K562 (cell line): Measurements from ENCODE around the gene MAPT. TPM values are rescaled to one million over a fixed set of nuclear protein-coding genes. Genes with fewer than 3 reads are reported as not detected.

Experiments used
- BCL6 ChIP-seq: fragments of 250-450 bp; sonication (Bioruptor Pico); IDR thresholded peaks from 2 replicates; pipeline ENCODE4 v1.4.0; 2020
- CBFA2T2 ChIP-seq: fragments of 450-650 bp; conservative IDR thresholded peaks from 2 replicates; pipeline ENCODE4 v1.6.1; 2017; ENCODE audit warnings: mild to moderate bottlenecking
- EP300 ChIP-seq: IDR thresholded peaks from 2 replicates; pipeline ENCODE4 v1.6.1; 2012; ENCODE audit warnings: low read length, improper control_type of control experiment
- FOXA1 ChIP-seq: fragments of 450-650 bp; IDR thresholded peaks from 2 replicates; pipeline ENCODE4 v1.6.1; 2016; ENCODE audit warnings: mild to moderate bottlenecking, borderline replicate concordance
- HNRNPLL ChIP-seq: fragments of 200-400 bp; formaldehyde crosslinking; IDR thresholded peaks from 2 replicates; pipeline ENCODE4 v1.6.1; 2017; ENCODE audit warnings: low read length, low read depth, mild to moderate bottlenecking; ENCODE audit not compliant: poor library complexity, severe bottlenecking
- POLR2A ChIP-seq: fragments of 450-650 bp; conservative IDR thresholded peaks from 2 replicates; pipeline ENCODE4 v1.6.1; 2016
- RAD51 ChIP-seq: fragments of 450-650 bp; IDR thresholded peaks from 2 replicates; pipeline ENCODE4 v1.7.1; 2016; ENCODE audit warnings: low read depth, mild to moderate bottlenecking, borderline replicate concordance
- SIN3A ChIP-seq, 2 experiments: fragments of 150-350 bp in 1 of 2; IDR thresholded peaks; 2 replicates each; pipeline ENCODE4 v1.6.1; 2011 to 2016; ENCODE audit warnings: borderline replicate concordance in 2 of 2, low read depth in 2 of 2, low read length in 2 of 2, mild to moderate bottlenecking in 2 of 2, moderate library complexity in 2 of 2; ENCODE audit not compliant: control insufficient read depth in 1 of 2
- SMARCE1 ChIP-seq: fragments of 450-650 bp; IDR thresholded peaks from 2 replicates; pipeline ENCODE4 v1.7.1; 2016; ENCODE audit warnings: mild to moderate bottlenecking
- ZBTB8A ChIP-seq: fragments of 450-650 bp; IDR thresholded peaks from 2 replicates; pipeline ENCODE4 v1.6.1; 2018; ENCODE audit warnings: mild to moderate bottlenecking, moderate library complexity; ENCODE audit not compliant: partially characterized antibody
- ZNF3 ChIP-seq: fragments of 250-450 bp; sonication (Bioruptor Pico); IDR thresholded peaks from 2 replicates; pipeline ENCODE4 v1.5.0; 2021; ENCODE audit warnings: mild to moderate bottlenecking, moderate library complexity
- ZNF551 ChIP-seq: fragments of 250-450 bp; sonication (Bioruptor Pico); IDR thresholded peaks from 2 replicates; pipeline ENCODE4 v1.5.0; 2021; ENCODE audit warnings: mild to moderate bottlenecking, moderate library complexity
- ZSCAN32 ChIP-seq: fragments of 450-650 bp; formaldehyde crosslinking; IDR thresholded peaks from 2 replicates; pipeline ENCODE4 v1.4.0; 2020; ENCODE audit warnings: mild to moderate bottlenecking, moderate library complexity
- polyA plus RNA-seq, 8 experiments: library from polyadenylated mRNA; depleted of rRNA in 4 of 8; stranded (reverse) in 5 of 8; unstranded in 3 of 8; fragments of >200 nt; fragmentation: Nextera tagmentation in 2 of 8; fragmentation: Illumina TruSeq in 1 of 8; extraction: Ambion mirVana in 2 of 8; extraction: Trizol in 1 of 8; gene quantifications; 2 replicates each; pipeline versions ENCODE4 v1.2.1 to v1.2.3, GENCODE V29; 2011 to 2014; ENCODE audit warnings: inconsistent platforms in 1 of 8, missing spikeins in 1 of 8
- total RNA-seq, 7 experiments: library from RNA; depleted of rRNA in 6 of 7; stranded (reverse); fragments of >200 nt in 6 of 7; fragmentation: Illumina TruSeq in 2 of 7; extraction: Trizol in 2 of 7; gene quantifications; 2 replicates each; pipeline versions ENCODE4 v1.2.1 to v1.2.3, GENCODE V29; 2011 to 2021; ENCODE audit warnings: low replicate concordance in 1 of 7
- TF ChIP-seq, protein P1 (sequence below): fragments of 450-650 bp; IDR thresholded peaks from 2 replicates; pipeline ENCODE4 v1.6.1; 2014; ENCODE audit warnings: low read depth, mild to moderate bottlenecking, moderate library complexity, borderline replicate concordance
- TF ChIP-seq, protein P2 (sequence below), 2 experiments: fragments of 450-650 bp in 1 of 2; sonication (generic) in 1 of 2; formaldehyde crosslinking in 1 of 2; IDR thresholded peaks in 1 of 2; conservative IDR thresholded peaks in 1 of 2; 2 replicates each; pipeline versions ENCODE4 v1.6.1 to v1.8.1; 2016 to 2023; ENCODE audit warnings: mild to moderate bottlenecking in 2 of 2, moderate library complexity in 2 of 2, inconsistent platforms in 1 of 2, missing genetic modification reagents in 1 of 2
- TF ChIP-seq, protein P3 (sequence below): fragments of 450-650 bp; IDR thresholded peaks from 2 replicates; pipeline ENCODE4 v1.7.0; 2016; ENCODE audit warnings: borderline replicate concordance
- TF ChIP-seq, protein P4 (sequence below): fragments of 450-650 bp; IDR thresholded peaks from 2 replicates; pipeline ENCODE4 v1.6.1; 2016; ENCODE audit warnings: low read depth, mild to moderate bottlenecking, moderate library complexity
- TF ChIP-seq, protein P5 (sequence below), 2 experiments: fragments of 450-650 bp; IDR thresholded peaks; 2 replicates each; pipeline ENCODE4 v1.6.1; 2018; ENCODE audit warnings: mild to moderate bottlenecking in 2 of 2, low read depth in 1 of 2; ENCODE audit not compliant: partially characterized antibody in 2 of 2

The MAPT gene
- total and polyA plus RNA-seq, 9 of the 15 experiments (the other 6 are each of a cell fraction or from before 2014, with no cell fraction given), result 0.04 to 1.1 (median 0.36) TPM

DNA sequence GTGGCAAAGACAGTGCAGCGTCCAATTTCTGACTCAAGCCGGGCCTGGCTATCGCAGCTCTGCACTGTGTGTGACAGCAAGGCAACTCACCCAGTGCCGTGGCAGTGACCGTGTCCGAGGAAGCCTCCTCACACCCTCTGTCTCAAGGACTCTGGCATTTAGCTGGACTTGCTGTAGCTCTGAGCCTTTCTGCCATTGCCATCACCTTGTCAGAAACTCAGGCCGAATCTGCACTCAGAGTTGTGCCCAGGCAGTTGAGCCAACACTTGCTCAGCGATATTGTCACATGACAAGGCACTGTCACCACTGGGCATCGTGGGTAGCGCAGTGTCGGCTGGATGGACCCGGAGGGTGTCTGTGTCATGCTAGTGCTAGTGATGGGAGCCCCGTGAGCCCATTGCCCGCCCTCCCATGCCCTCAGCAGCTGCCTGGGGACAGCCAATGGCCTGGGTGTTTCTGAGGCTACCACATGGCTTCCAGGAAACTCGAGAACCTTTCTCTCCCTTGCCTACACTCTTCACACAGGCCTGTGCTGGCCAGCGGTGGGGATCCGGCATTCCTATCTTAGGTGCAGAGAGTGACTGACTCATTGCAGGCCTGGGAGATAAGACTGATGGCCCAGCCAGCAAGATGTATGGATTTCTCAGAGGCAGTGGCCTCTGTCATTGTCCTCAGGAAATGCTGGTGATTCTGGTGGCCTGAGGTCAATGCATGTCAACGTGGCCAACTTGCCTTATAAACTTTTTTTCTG, 82.6 kb downstream of the MAPT start (continued):
- TF ChIP-seq, protein P1, sequence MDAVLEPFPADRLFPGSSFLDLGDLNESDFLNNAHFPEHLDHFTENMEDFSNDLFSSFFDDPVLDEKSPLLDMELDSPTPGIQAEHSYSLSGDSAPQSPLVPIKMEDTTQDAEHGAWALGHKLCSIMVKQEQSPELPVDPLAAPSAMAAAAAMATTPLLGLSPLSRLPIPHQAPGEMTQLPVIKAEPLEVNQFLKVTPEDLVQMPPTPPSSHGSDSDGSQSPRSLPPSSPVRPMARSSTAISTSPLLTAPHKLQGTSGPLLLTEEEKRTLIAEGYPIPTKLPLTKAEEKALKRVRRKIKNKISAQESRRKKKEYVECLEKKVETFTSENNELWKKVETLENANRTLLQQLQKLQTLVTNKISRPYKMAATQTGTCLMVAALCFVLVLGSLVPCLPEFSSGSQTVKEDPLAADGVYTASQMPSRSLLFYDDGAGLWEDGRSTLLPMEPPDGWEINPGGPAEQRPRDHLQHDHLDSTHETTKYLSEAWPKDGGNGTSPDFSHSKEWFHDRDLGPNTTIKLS, result peak; percentile 85
- TF ChIP-seq HNRNPLL (no peak), ZNF3 (CRISPR knock-in tag) (no peak), FOXA1 (no peak), SMARCE1 (peak; percentile 97), ZSCAN32 (CRISPR knock-in tag) (no peak), CBFA2T2 (peak; percentile 86), RAD51 (peak; percentile 65; the same call in 1 of the 2 replicates), EP300 (peak; percentile 88), POLR2A (peak; percentile 51; the same call in 1 of the 2 replicates), BCL6 (0 out of 2 replicates have a peak, but pooled peaks have one; percentile 58), ZNF551 (no peak), ZBTB8A (no peak), SIN3A (IDR thresholded peaks at IDR 0.05; ENCODE audit: borderline replicate concordance in 2 of 2, control insufficient read depth in 1 of 2, low read depth in 2 of 2, low read length in 2 of 2) (0 out of 4 replicates have a peak, but pooled peaks of 1 of the 2 experiments have one; percentile 22)
- TF ChIP-seq, protein P2, sequence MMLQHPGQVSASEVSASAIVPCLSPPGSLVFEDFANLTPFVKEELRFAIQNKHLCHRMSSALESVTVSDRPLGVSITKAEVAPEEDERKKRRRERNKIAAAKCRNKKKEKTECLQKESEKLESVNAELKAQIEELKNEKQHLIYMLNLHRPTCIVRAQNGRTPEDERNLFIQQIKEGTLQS (IDR thresholded peaks at IDR 0.05), result peak; percentile 87
- TF ChIP-seq, protein P2 (CRISPR knock-in tag; conservative IDR thresholded peaks at IDR 0.05), result 0 out of 2 replicates have a peak, but pooled peaks have one; percentile 49
- TF ChIP-seq, protein P3, sequence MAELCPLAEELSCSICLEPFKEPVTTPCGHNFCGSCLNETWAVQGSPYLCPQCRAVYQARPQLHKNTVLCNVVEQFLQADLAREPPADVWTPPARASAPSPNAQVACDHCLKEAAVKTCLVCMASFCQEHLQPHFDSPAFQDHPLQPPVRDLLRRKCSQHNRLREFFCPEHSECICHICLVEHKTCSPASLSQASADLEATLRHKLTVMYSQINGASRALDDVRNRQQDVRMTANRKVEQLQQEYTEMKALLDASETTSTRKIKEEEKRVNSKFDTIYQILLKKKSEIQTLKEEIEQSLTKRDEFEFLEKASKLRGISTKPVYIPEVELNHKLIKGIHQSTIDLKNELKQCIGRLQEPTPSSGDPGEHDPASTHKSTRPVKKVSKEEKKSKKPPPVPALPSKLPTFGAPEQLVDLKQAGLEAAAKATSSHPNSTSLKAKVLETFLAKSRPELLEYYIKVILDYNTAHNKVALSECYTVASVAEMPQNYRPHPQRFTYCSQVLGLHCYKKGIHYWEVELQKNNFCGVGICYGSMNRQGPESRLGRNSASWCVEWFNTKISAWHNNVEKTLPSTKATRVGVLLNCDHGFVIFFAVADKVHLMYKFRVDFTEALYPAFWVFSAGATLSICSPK, result no peak
- TF ChIP-seq, protein P4, sequence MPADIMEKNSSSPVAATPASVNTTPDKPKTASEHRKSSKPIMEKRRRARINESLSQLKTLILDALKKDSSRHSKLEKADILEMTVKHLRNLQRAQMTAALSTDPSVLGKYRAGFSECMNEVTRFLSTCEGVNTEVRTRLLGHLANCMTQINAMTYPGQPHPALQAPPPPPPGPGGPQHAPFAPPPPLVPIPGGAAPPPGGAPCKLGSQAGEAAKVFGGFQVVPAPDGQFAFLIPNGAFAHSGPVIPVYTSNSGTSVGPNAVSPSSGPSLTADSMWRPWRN, result no peak
- TF ChIP-seq, protein P5, sequence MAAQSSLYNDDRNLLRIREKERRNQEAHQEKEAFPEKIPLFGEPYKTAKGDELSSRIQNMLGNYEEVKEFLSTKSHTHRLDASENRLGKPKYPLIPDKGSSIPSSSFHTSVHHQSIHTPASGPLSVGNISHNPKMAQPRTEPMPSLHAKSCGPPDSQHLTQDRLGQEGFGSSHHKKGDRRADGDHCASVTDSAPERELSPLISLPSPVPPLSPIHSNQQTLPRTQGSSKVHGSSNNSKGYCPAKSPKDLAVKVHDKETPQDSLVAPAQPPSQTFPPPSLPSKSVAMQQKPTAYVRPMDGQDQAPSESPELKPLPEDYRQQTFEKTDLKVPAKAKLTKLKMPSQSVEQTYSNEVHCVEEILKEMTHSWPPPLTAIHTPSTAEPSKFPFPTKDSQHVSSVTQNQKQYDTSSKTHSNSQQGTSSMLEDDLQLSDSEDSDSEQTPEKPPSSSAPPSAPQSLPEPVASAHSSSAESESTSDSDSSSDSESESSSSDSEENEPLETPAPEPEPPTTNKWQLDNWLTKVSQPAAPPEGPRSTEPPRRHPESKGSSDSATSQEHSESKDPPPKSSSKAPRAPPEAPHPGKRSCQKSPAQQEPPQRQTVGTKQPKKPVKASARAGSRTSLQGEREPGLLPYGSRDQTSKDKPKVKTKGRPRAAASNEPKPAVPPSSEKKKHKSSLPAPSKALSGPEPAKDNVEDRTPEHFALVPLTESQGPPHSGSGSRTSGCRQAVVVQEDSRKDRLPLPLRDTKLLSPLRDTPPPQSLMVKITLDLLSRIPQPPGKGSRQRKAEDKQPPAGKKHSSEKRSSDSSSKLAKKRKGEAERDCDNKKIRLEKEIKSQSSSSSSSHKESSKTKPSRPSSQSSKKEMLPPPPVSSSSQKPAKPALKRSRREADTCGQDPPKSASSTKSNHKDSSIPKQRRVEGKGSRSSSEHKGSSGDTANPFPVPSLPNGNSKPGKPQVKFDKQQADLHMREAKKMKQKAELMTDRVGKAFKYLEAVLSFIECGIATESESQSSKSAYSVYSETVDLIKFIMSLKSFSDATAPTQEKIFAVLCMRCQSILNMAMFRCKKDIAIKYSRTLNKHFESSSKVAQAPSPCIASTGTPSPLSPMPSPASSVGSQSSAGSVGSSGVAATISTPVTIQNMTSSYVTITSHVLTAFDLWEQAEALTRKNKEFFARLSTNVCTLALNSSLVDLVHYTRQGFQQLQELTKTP (IDR thresholded peaks at IDR 0.05; ENCODE audit: low read depth in 1 of 2, partially characterized antibody in 2 of 2), result peak in 1 of 2 experiments; percentile 18
